ENCODE data around the gene RALY.

- TF ChIP-seq POLR2AphosphoS5 (IDR thresholded peaks at IDR 0.05; ENCODE audit: low read depth, low read length): no peak
- TF ChIP-seq CTCF (IDR thresholded peaks at IDR 0.05 in 2 of 3, conservative IDR thresholded peaks at IDR 0.05 in 1 of 3; ENCODE audit: borderline replicate concordance in 1 of 3, insufficient read depth in 1 of 3, low read depth in 2 of 3, low read length in 2 of 3): no peak
- TF ChIP-seq POLR2A (IDR thresholded peaks at IDR 0.05; ENCODE audit: borderline replicate concordance, extremely low read depth, insufficient read depth, insufficient read length): no peak
- no peak for TF ChIP-seq YY1 (IDR thresholded peaks at IDR 0.05; ENCODE audit: extremely low read depth, insufficient replicate concordance, low read depth, low read length)
- TF ChIP-seq REST (IDR thresholded peaks at IDR 0.05; ENCODE audit: low read depth): no peak
- no peak for TF ChIP-seq EGR1 (IDR thresholded peaks at IDR 0.05; ENCODE audit: low read depth)
- no peak for TF ChIP-seq RAD21 (IDR thresholded peaks at IDR 0.05; ENCODE audit: low read depth)
- TF ChIP-seq EZH2 (IDR thresholded peaks at IDR 0.05): no peak
- no peak for TF ChIP-seq SRF (IDR thresholded peaks at IDR 0.05; ENCODE audit: low read depth)
- TF ChIP-seq FOSL1 (IDR thresholded peaks at IDR 0.05; ENCODE audit: low read depth): no peak
- TF ChIP-seq CEBPB (IDR thresholded peaks at IDR 0.05; ENCODE audit: low read depth): no peak
These were observed 95.4 kb downstream of the RALY start for GRCh38 chr20:34089175-34089479.

All from HCT116 (cell line).